OCI-LY3 (cell line): Measurements from ENCODE around the gene SLC43A2.

Experiments used
- CTCF ChIP-seq: fragments of 200-600, 300-600 bp; sonication (generic); IDR thresholded peaks from 2 replicates; pipeline ENCODE4 v1.5.1; 2014; ENCODE audit warnings: antibody characterized with exemption, low read length, low read depth
- EZH2phosphoT487 ChIP-seq: fragments of 200-600 bp; shearing (Covaris generic); IDR thresholded peaks from 2 replicates; pipeline ENCODE4 v1.6.1; 2018; ENCODE audit warnings: antibody characterized with exemption, mixed run types, low read depth

- TF ChIP-seq CTCF (no peak), EZH2phosphoT487 (no peak)
Observed at GRCh38 chr17:1653735-1654134, 25.1 kb upstream of the SLC43A2 start.
